Osteocyte (in vitro differentiated cells): ENCODE measurements around the gene PARS2. TPM values are rescaled to one million over a fixed set of nuclear protein-coding genes. Genes with fewer than 3 reads are reported as not detected.

Experiments
- DNase-seq: peaks from one replicate; pipeline ENCODE4 v3.0.0; 2021; ENCODE audit warnings: mixed read lengths; ENCODE audit not compliant: unreplicated experiment; ENCODE audit errors: extremely low spot score
- H3K27ac Mint-ChIP-seq: one replicate; pipeline ENCODE4 v1.8.0; 2021; ENCODE audit warnings: mild to moderate bottlenecking, mixed read lengths; ENCODE audit not compliant: unreplicated experiment
- H3K27me3 Mint-ChIP-seq: one replicate; pipeline ENCODE4 v1.8.0; 2021; ENCODE audit warnings: mixed read lengths; ENCODE audit not compliant: unreplicated experiment
- H3K36me3 Mint-ChIP-seq: one replicate; pipeline ENCODE4 v1.8.0; 2021; ENCODE audit warnings: mixed read lengths; ENCODE audit not compliant: unreplicated experiment
- H3K4me1 Mint-ChIP-seq: one replicate; pipeline ENCODE4 v1.8.0; 2021; ENCODE audit warnings: mixed read lengths; ENCODE audit not compliant: unreplicated experiment
- H3K4me3 Mint-ChIP-seq: one replicate; pipeline ENCODE4 v1.8.0; 2021; ENCODE audit warnings: mild to moderate bottlenecking, moderate library complexity, mixed read lengths; ENCODE audit not compliant: unreplicated experiment
- H3K9me3 Mint-ChIP-seq: one replicate; pipeline ENCODE4 v1.8.0; 2021; ENCODE audit warnings: mixed read lengths; ENCODE audit not compliant: unreplicated experiment
- CTCF ChIP-seq: fragments of 200-600 bp; sonication (generic); IDR thresholded peaks from 2 replicates; pipeline ENCODE4 v1.5.0; 2021; ENCODE audit warnings: antibody characterized with exemption, mild to moderate bottlenecking, moderate library complexity
- total RNA-seq: library from RNA; stranded (reverse); gene quantifications from 2 replicates; pipeline ENCODE4 v1.2.1, GENCODE V29; 2021

PARS2 gene
- total RNA-seq, 1 donor from 2014 or later, result 4.4 TPM

- Mint-ChIP-seq H3K9me3 (no peaks in the 10 kb centered on the region), H3K36me3 (peaks cover 8% of the 10 kb centered on the region), H3K27ac (no peak overlapping the region), H3K4me1 (peaks cover 8% of the 10 kb centered on the region), H3K4me3 (no peak overlapping the region), H3K27me3 (no peaks in the 10 kb centered on the region)
- no peak for TF ChIP-seq CTCF
- DNase-seq, result no peak
Measured at GRCh38 chr1:54758678-54759348, 5.5 kb downstream of the PARS2 start.

- Mint-ChIP-seq H3K36me3 (peaks cover 8% of the 10 kb centered on the region), H3K27me3 (no peaks in the 10 kb centered on the region), H3K9me3 (no peaks in the 10 kb centered on the region), H3K27ac (no peak overlapping the region), H3K4me1 (no peaks in the 10 kb centered on the region), H3K4me3 (no peak overlapping the region)
- DNase-seq, result no peak
- no peak for TF ChIP-seq CTCF
Measured at GRCh38 chr1:54757833-54758232, 6.5 kb downstream of the PARS2 start.

GRCh38 chr1:54754486-54755285 is 9.6 kb downstream of the PARS2 start:
- DNase-seq, result no peak
- no peak overlapping the region for H3K4me3 Mint-ChIP-seq

GRCh38 chr1:54754045-54754444 is 10.3 kb downstream of the PARS2 start:
- Mint-ChIP-seq H3K27ac (no peak overlapping the region), H3K4me1 (no peaks in the 10 kb centered on the region)
- DNase-seq, result no peak

More at GRCh38 chr1:54754486-54755285, 9.6 kb downstream of the PARS2 start:
- Mint-ChIP-seq H3K4me1 (no peaks in the 10 kb centered on the region), H3K27ac (no peak overlapping the region), H3K36me3 (peaks cover 8% of the 10 kb centered on the region), H3K27me3 (no peaks in the 10 kb centered on the region), H3K9me3 (no peaks in the 10 kb centered on the region)
- TF ChIP-seq CTCF, result no peak

More at GRCh38 chr1:54754045-54754444, 10.3 kb downstream of the PARS2 start:
- Mint-ChIP-seq H3K27me3 (no peaks in the 10 kb centered on the region), H3K9me3 (no peaks in the 10 kb centered on the region), H3K4me3 (no peak overlapping the region), H3K36me3 (peaks cover 8% of the 10 kb centered on the region)
- TF ChIP-seq CTCF, result no peak
